ENCODE measurements around the gene CFAP97D2. TPM values are rescaled to one million over a fixed set of nuclear protein-coding genes. Genes with fewer than 3 reads are reported as not detected.

CFAP97D2 gene
- polyA plus RNA-seq, 3 donors, result 0.21 TPM; not detected in 2

GRCh38 chr13:114162533-114162922, 16.5 kb upstream of the CFAP97D2 start:
- H4K20me1 ChIP-seq (ENCODE audit: insufficient read depth, low read length), result no peaks in the 10 kb centered on the region
- Mint-ChIP-seq H3K4me1 (peaks cover 50% of the 10 kb centered on the region), H3K9me3 (peaks cover 0 to 3% (median 0%) of the 10 kb centered on the region in 7 donors), H3K36me3 (peaks cover 0 to 2% of the 10 kb centered on the region in 2 donors), H3K4me3 (peak overlapping the region; percentile 69 to 88), H3K27ac (peak overlapping the region in 6 of 7 donors; percentile 31 to 86 (median 78)), H3K27me3 (ENCODE audit: low read depth in 3 of 3) (peaks cover 1 to 8% (median 2%) of the 10 kb centered on the region in 3 donors)
- intact Hi-C loops (cut with micrococcal nuclease), result no loop called here
- TF ChIP-seq, protein P1, sequence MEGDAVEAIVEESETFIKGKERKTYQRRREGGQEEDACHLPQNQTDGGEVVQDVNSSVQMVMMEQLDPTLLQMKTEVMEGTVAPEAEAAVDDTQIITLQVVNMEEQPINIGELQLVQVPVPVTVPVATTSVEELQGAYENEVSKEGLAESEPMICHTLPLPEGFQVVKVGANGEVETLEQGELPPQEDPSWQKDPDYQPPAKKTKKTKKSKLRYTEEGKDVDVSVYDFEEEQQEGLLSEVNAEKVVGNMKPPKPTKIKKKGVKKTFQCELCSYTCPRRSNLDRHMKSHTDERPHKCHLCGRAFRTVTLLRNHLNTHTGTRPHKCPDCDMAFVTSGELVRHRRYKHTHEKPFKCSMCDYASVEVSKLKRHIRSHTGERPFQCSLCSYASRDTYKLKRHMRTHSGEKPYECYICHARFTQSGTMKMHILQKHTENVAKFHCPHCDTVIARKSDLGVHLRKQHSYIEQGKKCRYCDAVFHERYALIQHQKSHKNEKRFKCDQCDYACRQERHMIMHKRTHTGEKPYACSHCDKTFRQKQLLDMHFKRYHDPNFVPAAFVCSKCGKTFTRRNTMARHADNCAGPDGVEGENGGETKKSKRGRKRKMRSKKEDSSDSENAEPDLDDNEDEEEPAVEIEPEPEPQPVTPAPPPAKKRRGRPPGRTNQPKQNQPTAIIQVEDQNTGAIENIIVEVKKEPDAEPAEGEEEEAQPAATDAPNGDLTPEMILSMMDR (IDR thresholded peaks at IDR 0.05), result no peak
- no peaks in the 10 kb centered on the region for H3K79me2 ChIP-seq (ENCODE audit: insufficient read depth, low read length)
- peak overlapping the region; percentile 73 for H2AFZ ChIP-seq (ENCODE audit: insufficient read depth, low read depth, low read length, poor library complexity, severe bottlenecking)
- H3K36me3 ChIP-seq (replicated peaks in 1 of 2; ENCODE audit: control insufficient read depth in 1 of 2, insufficient read depth in 2 of 2, low read length in 2 of 2), result no peaks in the 10 kb centered on the region
- H3K4me2 ChIP-seq (replicated peaks; ENCODE audit: extremely low read depth, low read length, poor library complexity, severe bottlenecking), result peak overlapping the region; percentile 71
- peak overlapping the region; percentile 28 for H3K9ac ChIP-seq (ENCODE audit: insufficient read depth, low read length, poor library complexity, severe bottlenecking)
- peaks cover 38 to 40% of the 10 kb centered on the region in 2 donors for H3K4me1 ChIP-seq (ENCODE audit: control insufficient read depth in 1 of 2, insufficient read depth in 2 of 2, low read length in 2 of 2)
- H3K4me3 ChIP-seq (replicated peaks in 1 of 3; ENCODE audit: low read depth in 2 of 3, low read length in 3 of 3), result peak overlapping the region in 1 of 3 experiments; percentile 57
- WGBS (ENCODE audit: insufficient coverage), result 93% methylated on average over 15 of the region's 16 CpGs
- H3K27me3 ChIP-seq (ENCODE audit: control insufficient read depth in 2 of 2, insufficient read depth in 2 of 2, low read length in 2 of 2), result no peaks in the 10 kb centered on the region
- DNase-seq, result no peak
- peaks cover 0 to 2% of the 10 kb centered on the region in 2 donors for H3K9me3 ChIP-seq (replicated peaks in 1 of 2; ENCODE audit: control insufficient read depth in 1 of 2, insufficient read depth in 1 of 2, low read length in 2 of 2)
- peak overlapping the region; percentile 42 to 70 for H3K27ac ChIP-seq (ENCODE audit: low read depth in 1 of 2, low read length in 2 of 2)

- H3K9ac ChIP-seq (ENCODE audit: insufficient read depth, low read length, poor library complexity, severe bottlenecking), result no peak overlapping the region
- H3K4me1 Mint-ChIP-seq, result peaks cover 48% of the 10 kb centered on the region
- peaks cover 0 to 2% of the 10 kb centered on the region in 2 donors for H3K9me3 ChIP-seq (replicated peaks in 1 of 2; ENCODE audit: control insufficient read depth in 1 of 2, insufficient read depth in 1 of 2, low read length in 2 of 2)
- no peaks in the 10 kb centered on the region for H3K36me3 ChIP-seq (replicated peaks in 1 of 2; ENCODE audit: control insufficient read depth in 1 of 2, insufficient read depth in 2 of 2, low read length in 2 of 2)
- 64% methylated on average over 4 of the region's 14 CpGs for WGBS (ENCODE audit: insufficient coverage)
- no peaks in the 10 kb centered on the region for H3K27me3 ChIP-seq (ENCODE audit: control insufficient read depth in 2 of 2, insufficient read depth in 2 of 2, low read length in 2 of 2)
- no peak overlapping the region for H3K4me3 Mint-ChIP-seq
- H3K27ac Mint-ChIP-seq, result peak overlapping the region in 1 of 7 donors; percentile 30
- DNase-seq, result no peak
- peaks cover 1 to 8% (median 2%) of the 10 kb centered on the region in 3 donors for H3K27me3 Mint-ChIP-seq (ENCODE audit: low read depth in 3 of 3)
- intact Hi-C loops (cut with micrococcal nuclease), result no loop called here
- no peaks in the 10 kb centered on the region for H3K9me3 Mint-ChIP-seq
- H3K4me3 ChIP-seq (replicated peaks in 1 of 3; ENCODE audit: low read depth in 2 of 3, low read length in 3 of 3), result no peak overlapping the region
- no peaks in the 10 kb centered on the region for H4K20me1 ChIP-seq (ENCODE audit: insufficient read depth, low read length)
- no peak overlapping the region for H2AFZ ChIP-seq (ENCODE audit: insufficient read depth, low read depth, low read length, poor library complexity, severe bottlenecking)
- no peaks in the 10 kb centered on the region for H3K79me2 ChIP-seq (ENCODE audit: insufficient read depth, low read length)
- TF ChIP-seq, protein P1 (IDR thresholded peaks at IDR 0.05), result no peak
- H3K4me2 ChIP-seq (replicated peaks; ENCODE audit: extremely low read depth, low read length, poor library complexity, severe bottlenecking), result no peak overlapping the region
- H3K36me3 Mint-ChIP-seq, result peaks cover 0 to 2% of the 10 kb centered on the region in 2 donors
- H3K4me1 ChIP-seq (ENCODE audit: control insufficient read depth in 1 of 2, insufficient read depth in 2 of 2, low read length in 2 of 2), result peaks cover 42 to 44% of the 10 kb centered on the region in 2 donors
- H3K27ac ChIP-seq (ENCODE audit: low read depth in 1 of 2, low read length in 2 of 2), result no peak overlapping the region
Measured at GRCh38 chr13:114164053-114164452, 15.0 kb upstream of the CFAP97D2 start.

Measured in CD14-positive monocyte (primary cell).